HEK293T (cell line): ENCODE results near the gene HOXB3.

ENCODE experiments used
- CTCF ChIA-PET: fragments of 350-600 bp; formaldehyde crosslinking; extraction: SDS; loops from one replicate; lab custom pipeline; 2021; ENCODE audit warnings: antibody characterized with exemption, inconsistent platforms; lab: Yijun Ruan, JAX
- POLR2A ChIA-PET: fragments of 350-600 bp; formaldehyde crosslinking; extraction: SDS; loops from one replicate; lab custom pipeline; 2020; ENCODE audit warnings: antibody characterized with exemption, inconsistent platforms; lab: Yijun Ruan, JAX
- DNase-seq: peaks from one replicate; pipeline ENCODE4 v3.0.0; 2012; ENCODE audit warnings: mixed read lengths; ENCODE audit errors: extremely low spot score
- ARNT ChIP-seq: fragments of 450-650 bp; IDR thresholded peaks from 2 replicates; pipeline ENCODE4 v1.6.1; 2017; ENCODE audit warnings: mild to moderate bottlenecking
- BHLHE40 ChIP-seq: fragments of 450-650 bp; IDR thresholded peaks from 2 replicates; pipeline ENCODE4 v1.6.1; 2016; ENCODE audit warnings: mild to moderate bottlenecking, moderate library complexity, borderline replicate concordance
- CTBP1 ChIP-seq: fragments of 450-650 bp; IDR thresholded peaks from 2 replicates; pipeline ENCODE4 v1.6.1; 2016; ENCODE audit warnings: borderline replicate concordance
- ELF4 ChIP-seq: fragments of 450-650 bp; IDR thresholded peaks from 2 replicates; pipeline ENCODE4 v1.6.1; 2017; ENCODE audit warnings: antibody characterized with exemption
- FOXA1 ChIP-seq: fragments of 450-650 bp; IDR thresholded peaks from 2 replicates; pipeline ENCODE4 v1.6.1; 2016; ENCODE audit warnings: mild to moderate bottlenecking
- FOXK2 ChIP-seq: fragments of 450-650 bp; IDR thresholded peaks from 2 replicates; pipeline ENCODE4 v1.6.1; 2016; ENCODE audit warnings: mild to moderate bottlenecking
- FOXM1 ChIP-seq: fragments of 450-650 bp; IDR thresholded peaks from 2 replicates; pipeline ENCODE4 v1.6.1; 2017; ENCODE audit warnings: mild to moderate bottlenecking, borderline replicate concordance
- HDGF ChIP-seq: fragments of 450-650 bp; IDR thresholded peaks from 2 replicates; pipeline ENCODE4 v1.6.1; 2017; ENCODE audit warnings: antibody characterized with exemption, borderline replicate concordance
- L3MBTL2 ChIP-seq: fragments of 450-650 bp; conservative IDR thresholded peaks from 2 replicates; pipeline ENCODE4 v1.6.1; 2016; ENCODE audit warnings: mild to moderate bottlenecking
- LEF1 ChIP-seq: fragments of 450-650 bp; IDR thresholded peaks from 2 replicates; pipeline ENCODE4 v1.6.1; 2017; ENCODE audit warnings: mild to moderate bottlenecking, borderline replicate concordance
- NFRKB ChIP-seq: fragments of 450-650 bp; IDR thresholded peaks from 2 replicates; pipeline ENCODE4 v1.6.1; 2016; ENCODE audit warnings: mild to moderate bottlenecking, moderate library complexity
- SP1 ChIP-seq: fragments of 450-650 bp; IDR thresholded peaks from 2 replicates; pipeline ENCODE4 v1.6.1; 2017
- SUZ12 ChIP-seq: fragments of 450-650 bp; IDR thresholded peaks from 2 replicates; pipeline ENCODE4 v1.6.1; 2016; ENCODE audit warnings: mild to moderate bottlenecking
- TARDBP ChIP-seq: fragments of 450-650 bp; IDR thresholded peaks from 2 replicates; pipeline ENCODE4 v1.6.1; 2016
- ZNF384 ChIP-seq: fragments of 450-650 bp; IDR thresholded peaks from 2 replicates; pipeline ENCODE4 v1.6.1; 2016
- TF ChIP-seq, protein P1 (sequence below): fragments of 450-650 bp; IDR thresholded peaks from 2 replicates; pipeline ENCODE4 v1.6.1; 2016

The HOXB3 gene

DNA sequence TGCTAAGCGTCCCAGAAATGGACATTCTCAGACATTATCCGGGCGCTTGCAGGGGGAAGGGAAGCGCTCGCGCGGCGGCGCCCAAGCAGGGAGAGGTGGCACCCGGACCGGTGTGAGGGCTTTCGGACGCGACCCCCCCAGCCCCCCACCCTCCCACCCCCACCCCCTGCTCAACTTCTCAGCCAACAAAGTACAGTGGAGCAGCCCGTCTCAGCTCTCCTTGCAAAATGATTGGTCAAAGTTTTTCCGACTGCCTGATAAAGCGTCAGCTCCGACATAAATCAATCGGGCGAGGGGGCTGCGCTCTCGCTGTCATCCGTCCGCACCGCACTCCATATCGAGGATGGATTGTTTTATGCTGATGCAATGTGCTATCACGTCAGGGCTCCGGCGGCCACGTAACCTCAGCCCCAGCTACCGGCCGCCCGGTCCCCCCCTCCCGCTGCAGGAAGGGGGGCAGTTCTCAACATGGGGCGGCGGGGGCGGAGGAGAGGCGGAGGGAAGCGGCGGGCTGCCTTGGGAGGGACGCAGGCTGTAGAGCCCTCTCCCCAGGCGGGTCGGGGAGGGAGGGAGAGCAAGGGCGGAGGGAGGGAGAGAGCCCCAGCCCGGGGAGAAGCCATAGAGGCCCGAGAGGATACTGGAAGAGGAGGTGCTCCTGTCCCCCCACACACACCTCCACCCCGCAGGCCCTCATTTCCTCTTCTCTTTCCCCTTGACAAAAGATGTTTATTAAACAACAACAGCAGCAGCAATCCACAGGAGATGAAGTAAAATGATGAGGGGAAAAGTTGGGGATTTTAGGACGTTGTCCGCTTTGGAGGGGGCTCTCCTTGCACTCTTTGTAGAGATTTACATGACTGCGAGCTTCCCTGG is 36.4 kb upstream of the HOXB3 start, which contains the start of gene HOXB9:
HOXB9 (minus strand) TSS at position 114 of the 873 bp plus-strand sequence; CDS start at position 25, 89 bp downstream.
- POLR2A ChIA-PET, result interaction anchor here (0.8 to 4.0 kb wide), 15 partner anchors 10 to 470 kb away, joined by 3 to 23 read pairs (median 4); partner anchors contain the start of genes HOXB13 and HOXB8

DNA sequence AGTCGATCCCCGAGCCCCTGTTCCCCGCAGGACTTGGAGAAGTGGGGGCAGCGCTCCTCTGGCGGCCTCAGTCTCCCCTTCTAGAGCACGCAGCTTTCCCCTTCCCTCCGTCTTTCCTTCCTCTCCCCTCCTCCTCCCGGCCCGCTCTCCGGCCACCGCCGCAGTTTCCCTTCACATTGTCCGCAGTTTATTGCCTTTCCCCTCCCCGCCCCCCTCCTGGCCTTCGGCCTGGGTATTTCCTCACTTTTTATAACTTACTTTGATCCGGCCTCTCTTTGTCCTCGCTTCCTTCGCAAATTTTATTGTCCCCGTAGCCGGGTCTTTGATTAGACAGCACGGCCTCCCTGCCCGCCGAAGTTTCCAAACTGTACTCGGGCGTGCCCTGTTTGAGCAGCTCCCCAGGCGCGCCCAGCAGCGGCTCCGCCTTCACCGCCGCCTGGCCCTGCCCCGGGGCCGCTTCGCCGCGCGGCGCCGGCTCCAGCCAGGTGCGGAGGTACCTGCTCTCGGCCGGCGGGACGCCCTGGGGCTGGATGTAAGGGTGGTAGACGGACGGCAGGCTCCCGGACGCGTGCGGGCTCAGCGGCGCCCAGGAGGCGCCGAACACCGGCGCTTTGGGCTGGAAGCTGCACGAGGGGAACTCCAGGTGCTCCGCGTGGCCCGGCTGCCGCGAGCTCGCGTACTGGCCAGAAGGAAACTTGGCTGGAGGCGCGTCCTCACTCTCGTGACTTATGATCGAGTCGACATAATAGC is 35.6 kb upstream of the HOXB3 start:
- TF ChIP-seq TARDBP (no peak), HDGF (no peak), ZNF384 (no peak), L3MBTL2 (no peak)

More for the DNA sequence above, 36.4 kb upstream of the HOXB3 start, which contains the start of gene HOXB9:
- CTCF ChIA-PET, result interaction anchor here (0.8 to 3.1 kb wide), 2 partner anchors 10 to 14 kb away, joined by 3 to 23 read pairs; no protein-coding TSS in a partner anchor
- TF ChIP-seq FOXA1, result no peak
- TF ChIP-seq SUZ12, result no peak
- no peak for TF ChIP-seq ELF4
- TF ChIP-seq TARDBP, result no peak
- TF ChIP-seq HDGF, result no peak
- TF ChIP-seq, protein P1, sequence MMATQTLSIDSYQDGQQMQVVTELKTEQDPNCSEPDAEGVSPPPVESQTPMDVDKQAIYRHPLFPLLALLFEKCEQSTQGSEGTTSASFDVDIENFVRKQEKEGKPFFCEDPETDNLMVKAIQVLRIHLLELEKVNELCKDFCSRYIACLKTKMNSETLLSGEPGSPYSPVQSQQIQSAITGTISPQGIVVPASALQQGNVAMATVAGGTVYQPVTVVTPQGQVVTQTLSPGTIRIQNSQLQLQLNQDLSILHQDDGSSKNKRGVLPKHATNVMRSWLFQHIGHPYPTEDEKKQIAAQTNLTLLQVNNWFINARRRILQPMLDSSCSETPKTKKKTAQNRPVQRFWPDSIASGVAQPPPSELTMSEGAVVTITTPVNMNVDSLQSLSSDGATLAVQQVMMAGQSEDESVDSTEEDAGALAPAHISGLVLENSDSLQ, result peak; percentile 99
- TF ChIP-seq ARNT, result peak; percentile 85
- TF ChIP-seq L3MBTL2, result no peak
- TF ChIP-seq FOXK2, result no peak
- no peak for TF ChIP-seq NFRKB
- TF ChIP-seq SP1, result no peak
- TF ChIP-seq FOXM1, result peak; percentile 96
- no peak for TF ChIP-seq BHLHE40
- TF ChIP-seq ZNF384, result no peak
- peak; percentile 99 for TF ChIP-seq CTBP1
- peak; percentile 84 for TF ChIP-seq LEF1
- DNase-seq, result peak; percentile 92

DNA sequence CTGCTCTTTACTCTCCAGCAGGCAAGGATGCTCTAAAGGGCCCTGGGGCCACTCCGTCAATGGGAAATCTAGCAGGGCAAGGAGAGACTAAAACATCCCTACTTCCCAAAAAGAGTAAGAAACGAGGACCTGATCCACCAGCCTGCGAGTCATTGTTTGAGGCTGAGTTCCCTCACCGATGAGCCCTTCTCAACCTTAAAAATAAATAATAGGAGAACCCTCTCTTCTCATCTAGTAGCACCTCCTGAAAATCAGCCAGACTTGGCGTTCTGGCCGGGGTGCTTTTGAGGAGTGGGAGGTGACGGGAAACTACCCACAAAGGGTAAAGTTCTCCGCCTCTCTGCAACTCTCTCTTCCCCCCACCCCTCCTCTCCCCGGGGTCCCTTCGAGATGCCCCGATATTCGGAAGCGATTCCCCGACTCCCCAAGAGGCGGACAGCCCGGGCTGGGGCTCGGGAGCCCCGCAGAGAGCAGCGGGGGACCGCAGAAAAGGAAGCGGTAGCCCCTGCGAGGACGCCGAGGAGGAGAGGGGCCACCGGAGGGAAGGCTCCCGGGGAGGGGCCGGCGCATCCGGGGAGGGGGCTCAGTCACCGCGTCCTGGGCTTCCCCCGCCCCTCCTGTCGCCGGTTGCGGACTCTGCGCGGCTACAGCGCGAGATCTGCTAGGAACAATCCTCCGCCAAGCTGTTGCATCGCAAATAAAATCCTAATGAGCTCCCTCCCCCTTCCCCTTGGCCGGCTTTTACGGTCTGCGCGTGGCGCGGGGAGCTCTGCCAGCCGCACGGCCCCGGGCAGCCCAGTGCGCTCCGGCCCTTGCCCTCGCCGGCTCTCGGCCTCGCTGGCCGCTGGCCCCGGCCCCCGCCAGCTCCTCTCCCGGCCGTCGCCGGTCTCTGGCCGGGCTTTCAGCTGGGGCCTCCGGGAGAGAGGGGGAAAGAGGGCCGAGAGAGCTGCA is 34.8 kb upstream of the HOXB3 start:
- ChIA-PET POLR2A (interaction anchor here (0.8 to 4.0 kb wide), 12 partner anchors 7 to 362 kb away, joined by 3 to 23 read pairs (median 7); no protein-coding TSS in a partner anchor), CTCF (interaction anchor here (0.5 to 3.1 kb wide), 2 partner anchors 12 to 317 kb away, joined by 4 to 23 read pairs; no protein-coding TSS in a partner anchor)
- DNase-seq, result no peak
- TF ChIP-seq L3MBTL2 (no peak), FOXA1 (no peak), FOXM1 (no peak), ARNT (no peak), CTBP1 (no peak; the same call in 1 of the 2 replicates), ELF4 (no peak), ZNF384 (no peak), SP1 (no peak), TARDBP (no peak), FOXK2 (no peak), NFRKB (no peak)
- TF ChIP-seq, protein P1, result no peak

More for the DNA sequence above, 35.6 kb upstream of the HOXB3 start:
- no peak for DNase-seq
- CTCF ChIA-PET, result interaction anchor here (0.8 to 3.1 kb wide), 2 partner anchors 11 to 13 kb away, joined by 3 to 23 read pairs; no protein-coding TSS in a partner anchor
- POLR2A ChIA-PET, result interaction anchor here (0.8 to 4.0 kb wide), 18 partner anchors 10 to 470 kb away, joined by 3 to 23 read pairs (median 4); partner anchors contain the start of genes HOXB13 and HOXB8

DNA sequence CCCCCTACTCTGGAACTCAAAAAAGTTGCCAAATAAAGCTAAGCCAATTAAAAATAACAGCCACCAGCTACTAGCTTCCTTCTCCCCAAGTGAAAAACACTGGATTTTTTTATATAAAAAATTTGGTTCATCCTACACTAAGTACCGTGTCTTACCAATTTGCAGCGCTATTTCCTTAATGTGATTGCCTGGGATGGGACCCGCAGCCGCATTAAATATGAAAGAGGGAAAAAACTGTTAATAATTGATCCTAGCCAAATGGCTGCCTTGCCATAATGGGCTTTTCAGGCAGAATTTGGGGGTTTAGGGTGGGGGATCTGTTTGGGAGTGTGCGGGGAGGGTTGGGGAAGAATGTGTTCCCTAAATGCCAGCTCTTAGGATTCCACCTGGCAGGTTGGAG is 34.1 kb upstream of the HOXB3 start:
- TF ChIP-seq, protein P1, result no peak
- TF ChIP-seq ARNT, result no peak
- TF ChIP-seq ELF4, result no peak
- TF ChIP-seq FOXA1, result no peak
- no peak for TF ChIP-seq NFRKB
- TF ChIP-seq L3MBTL2, result no peak
- no peak for TF ChIP-seq TARDBP
- TF ChIP-seq HDGF, result no peak
- TF ChIP-seq CTBP1, result no peak
- no peak for TF ChIP-seq FOXK2
- no peak for TF ChIP-seq LEF1
- TF ChIP-seq SUZ12, result no peak
- no peak for TF ChIP-seq FOXM1
- TF ChIP-seq BHLHE40, result no peak
- no peak for TF ChIP-seq SP1
- TF ChIP-seq ZNF384, result no peak
- POLR2A ChIA-PET, result interaction anchor here (1.2 to 1.9 kb wide), 3 partner anchors 8 to 15 kb away, joined by 7 to 9 read pairs (median 7); partner anchors contain the start of gene HOXB8
- DNase-seq, result no peak
- CTCF ChIA-PET, result interaction anchor here (0.5 to 2.1 kb wide), 2 partner anchors 12 to 316 kb away, joined by 4 to 6 read pairs; no protein-coding TSS in a partner anchor
